HCEC 1CT (cell line): ENCODE measurements around the gene TMC8.
"Not testable (repeated sequence)": the region's sequence is repeated elsewhere in the genome, so short reads cannot be mapped to it uniquely, and the experiment has no call there.

Source experiments
- DNase-seq: peaks from one replicate; pipeline ENCODE4 v3.0.0-alpha.2; 2017

TMC8 gene

DNA sequence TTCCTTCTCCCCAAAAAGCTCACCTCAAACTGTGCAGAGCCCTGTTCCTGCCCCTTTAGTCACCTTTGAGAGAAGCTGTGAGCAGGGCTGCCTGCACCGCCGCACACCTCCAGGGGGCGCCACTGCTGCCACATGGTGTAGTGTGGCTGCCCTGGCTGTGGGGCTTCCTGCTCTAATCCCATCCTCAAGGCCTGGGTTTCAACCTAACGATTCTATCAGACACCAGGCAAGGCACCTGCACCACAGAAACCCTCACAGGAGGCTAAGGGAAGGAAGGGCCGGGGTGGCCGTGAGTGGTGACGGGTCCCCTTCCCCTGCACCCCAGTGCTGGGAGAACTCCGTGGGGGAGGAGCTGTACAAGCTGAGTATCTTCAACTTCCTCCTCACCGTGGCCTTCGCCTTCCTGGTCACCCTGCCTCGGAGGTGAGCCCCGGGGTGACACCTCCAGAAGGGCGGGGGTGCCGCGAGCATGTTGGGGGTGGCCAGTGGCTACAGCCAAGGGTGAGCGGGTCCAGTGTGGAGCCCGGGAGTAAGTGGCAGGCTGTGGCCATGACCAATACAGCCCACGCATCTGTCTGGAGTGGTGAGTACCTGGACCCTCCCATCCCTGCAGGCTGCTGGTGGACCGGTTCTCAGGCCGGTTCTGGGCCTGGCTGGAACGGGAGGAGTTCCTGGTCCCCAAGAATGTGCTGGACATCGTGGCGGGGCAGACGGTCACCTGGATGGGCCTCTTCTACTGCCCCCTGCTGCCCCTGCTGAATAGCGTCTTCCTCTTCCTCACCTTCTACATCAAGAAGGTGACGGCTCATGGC is 7.0 kb downstream of the TMC8 start:
- no peak for DNase-seq

DNA sequence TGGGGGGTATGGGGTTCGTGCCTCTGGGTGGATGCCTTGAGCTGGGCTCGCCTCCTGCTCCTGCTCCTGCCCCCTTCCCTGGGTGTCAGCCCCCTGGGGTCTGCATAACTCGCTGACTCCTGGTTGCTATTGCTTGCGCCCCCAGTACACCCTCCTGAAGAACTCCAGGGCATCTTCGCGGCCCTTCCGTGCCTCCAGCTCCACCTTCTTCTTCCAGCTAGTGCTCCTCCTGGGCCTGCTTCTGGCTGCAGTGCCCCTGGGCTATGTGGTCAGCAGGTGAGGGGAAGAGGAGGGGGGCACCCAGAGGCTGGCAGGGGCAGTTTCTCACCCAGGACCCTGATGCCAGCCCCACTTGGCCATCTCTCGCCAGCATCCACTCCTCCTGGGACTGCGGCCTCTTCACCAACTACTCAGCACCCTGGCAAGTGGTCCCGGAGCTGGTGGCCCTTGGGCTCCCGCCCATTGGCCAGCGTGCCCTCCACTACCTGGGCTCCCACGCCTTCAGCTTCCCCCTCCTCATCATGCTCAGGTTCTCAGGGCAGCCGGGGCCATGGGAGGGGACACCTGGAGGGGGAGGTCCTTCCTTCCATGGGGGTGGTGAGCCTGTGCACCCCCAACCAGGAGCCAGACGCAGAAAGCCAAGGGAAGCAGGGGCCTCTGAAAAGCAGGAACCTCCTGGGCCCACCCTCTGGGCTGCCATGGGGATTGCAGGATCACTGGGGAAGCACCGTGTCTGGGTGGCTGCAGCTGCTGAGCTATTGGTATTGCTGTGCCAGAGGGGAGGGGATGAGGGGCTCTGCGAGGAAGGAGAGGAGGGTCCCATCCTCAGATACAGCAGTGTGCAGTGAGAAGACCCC is 7.9 kb downstream of the TMC8 start:
- no peak for DNase-seq

DNA sequence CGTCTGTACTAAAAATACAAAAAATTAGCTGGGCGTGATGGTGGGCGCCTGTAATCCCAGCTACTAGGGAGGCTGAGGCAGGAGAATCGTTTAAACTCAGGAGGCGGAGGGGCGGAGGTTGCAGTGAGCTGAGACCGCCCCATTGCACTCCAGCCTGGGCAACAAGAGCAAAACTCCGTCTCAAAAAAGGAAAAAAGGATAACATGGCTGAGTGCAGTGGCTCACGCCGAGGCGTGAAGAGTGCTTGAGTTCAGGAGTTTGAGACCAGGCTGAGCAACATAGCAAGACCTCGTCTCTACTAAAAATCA is 9.2 kb downstream of the TMC8 start:
- not testable (repeated sequence) for DNase-seq

DNA sequence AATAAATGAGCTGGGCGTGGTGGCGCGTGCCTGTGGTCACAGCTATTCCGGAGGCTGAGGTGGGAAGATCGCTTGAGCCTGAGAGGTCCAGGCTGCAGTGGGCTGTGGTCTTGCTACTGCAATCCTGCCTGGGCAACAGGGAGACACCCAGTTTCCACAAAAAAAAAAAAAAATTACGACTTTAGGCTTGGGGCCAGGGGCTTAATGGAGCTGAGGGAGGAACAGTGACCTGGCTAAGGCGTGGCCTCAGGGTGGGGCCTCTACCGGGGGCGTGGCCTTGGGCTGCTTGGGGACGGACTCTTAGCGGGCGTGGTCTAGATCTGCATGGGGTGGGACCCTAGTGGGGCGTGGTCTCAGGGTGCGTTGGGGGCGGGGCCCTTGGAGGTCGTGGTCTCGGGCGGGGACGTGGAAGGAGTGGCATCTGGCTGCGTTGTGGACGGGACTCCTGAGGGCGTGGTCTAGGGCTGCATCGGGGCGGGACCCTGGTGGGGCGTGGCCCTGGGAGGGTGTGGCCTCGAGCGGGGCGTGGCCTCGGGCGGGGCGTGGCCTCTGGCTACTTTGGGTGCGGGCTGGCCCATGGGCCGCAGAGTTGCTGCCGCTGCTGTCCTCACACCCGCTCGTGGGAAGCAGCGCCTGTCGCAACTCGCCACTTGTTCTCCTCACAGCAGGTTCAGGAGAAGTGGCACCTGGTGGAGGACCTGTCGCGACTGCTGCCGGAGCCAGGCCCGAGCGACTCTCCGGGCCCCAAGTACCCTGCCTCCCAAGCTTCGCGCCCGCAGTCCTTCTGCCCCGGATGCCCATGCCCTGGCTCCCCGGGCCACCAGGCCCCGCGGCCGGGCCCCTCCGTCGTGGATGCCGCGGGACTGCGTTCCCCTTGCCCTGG is 9.8 kb downstream of the TMC8 start:
- peak; percentile 42 for DNase-seq

DNA sequence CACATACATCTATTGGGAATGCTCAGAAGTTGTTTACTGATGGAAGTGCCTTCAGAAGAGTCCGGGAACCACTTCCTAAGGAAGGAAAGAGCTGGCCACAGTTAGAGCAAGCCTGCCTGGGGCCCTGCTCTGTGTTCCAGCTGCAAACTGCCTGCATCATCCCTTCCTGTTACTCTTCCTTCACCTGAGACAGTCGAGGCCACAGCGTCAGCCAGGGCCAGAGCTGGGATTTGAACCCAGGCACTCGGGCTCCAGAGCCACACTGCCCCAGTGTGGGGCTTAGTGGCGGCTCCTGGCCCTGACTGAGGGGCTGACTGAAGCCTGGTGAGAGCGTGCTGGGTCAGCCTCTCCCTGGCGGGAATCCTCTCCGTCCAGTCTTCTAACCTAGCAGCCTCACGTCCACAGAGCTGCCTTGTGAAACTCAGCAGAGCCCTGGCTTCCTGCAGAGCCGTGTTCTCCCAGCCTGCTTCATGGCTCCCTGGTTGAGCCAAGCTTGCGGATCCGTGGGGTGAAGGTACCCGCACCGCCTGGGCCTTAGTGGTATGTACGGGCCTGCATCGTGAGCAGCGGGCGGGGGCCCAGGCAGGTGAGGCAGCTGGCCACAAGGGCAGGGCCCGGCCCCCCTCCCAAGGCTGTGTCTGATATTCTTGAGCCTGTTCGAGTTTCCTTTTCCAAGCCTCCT is 11.0 kb downstream of the TMC8 start:
- DNase-seq = no peak

DNA sequence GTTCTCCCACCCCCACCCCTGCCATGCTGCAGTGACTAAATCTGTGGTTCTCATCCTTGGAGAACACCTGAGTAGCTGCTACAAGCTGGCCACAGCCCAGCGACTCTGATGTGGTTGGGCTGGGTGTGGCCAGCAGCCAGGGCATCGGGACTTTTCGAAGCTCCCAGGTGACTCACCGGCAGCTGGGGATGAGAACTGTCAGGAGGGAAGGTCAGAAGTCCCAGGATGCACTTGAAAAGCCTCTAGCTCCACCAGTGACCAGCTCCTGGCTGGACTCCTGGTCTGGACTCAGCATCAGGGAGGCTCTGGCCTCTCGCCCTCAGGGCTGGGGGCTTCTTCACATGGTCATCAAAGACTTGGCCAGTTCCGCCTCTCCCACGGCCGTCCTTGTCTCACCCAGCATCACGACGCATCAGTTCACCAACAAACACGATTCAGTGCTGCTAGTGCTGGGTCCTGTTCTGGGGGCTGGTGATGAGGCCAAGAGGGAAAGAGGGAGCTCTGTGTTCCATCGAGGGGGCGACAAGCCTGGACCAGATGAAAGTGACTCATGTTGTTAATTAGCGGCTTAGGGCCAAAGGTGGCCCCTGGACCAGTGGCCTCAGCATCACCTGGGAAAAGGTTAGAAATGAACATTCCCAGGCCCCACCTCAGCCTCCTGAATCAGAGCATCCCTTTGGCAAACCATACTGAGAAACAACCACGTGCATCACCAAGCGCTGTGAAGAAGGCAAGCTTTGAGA is 11.7 kb downstream of the TMC8 start:
- DNase-seq = peak; percentile 52

DNA sequence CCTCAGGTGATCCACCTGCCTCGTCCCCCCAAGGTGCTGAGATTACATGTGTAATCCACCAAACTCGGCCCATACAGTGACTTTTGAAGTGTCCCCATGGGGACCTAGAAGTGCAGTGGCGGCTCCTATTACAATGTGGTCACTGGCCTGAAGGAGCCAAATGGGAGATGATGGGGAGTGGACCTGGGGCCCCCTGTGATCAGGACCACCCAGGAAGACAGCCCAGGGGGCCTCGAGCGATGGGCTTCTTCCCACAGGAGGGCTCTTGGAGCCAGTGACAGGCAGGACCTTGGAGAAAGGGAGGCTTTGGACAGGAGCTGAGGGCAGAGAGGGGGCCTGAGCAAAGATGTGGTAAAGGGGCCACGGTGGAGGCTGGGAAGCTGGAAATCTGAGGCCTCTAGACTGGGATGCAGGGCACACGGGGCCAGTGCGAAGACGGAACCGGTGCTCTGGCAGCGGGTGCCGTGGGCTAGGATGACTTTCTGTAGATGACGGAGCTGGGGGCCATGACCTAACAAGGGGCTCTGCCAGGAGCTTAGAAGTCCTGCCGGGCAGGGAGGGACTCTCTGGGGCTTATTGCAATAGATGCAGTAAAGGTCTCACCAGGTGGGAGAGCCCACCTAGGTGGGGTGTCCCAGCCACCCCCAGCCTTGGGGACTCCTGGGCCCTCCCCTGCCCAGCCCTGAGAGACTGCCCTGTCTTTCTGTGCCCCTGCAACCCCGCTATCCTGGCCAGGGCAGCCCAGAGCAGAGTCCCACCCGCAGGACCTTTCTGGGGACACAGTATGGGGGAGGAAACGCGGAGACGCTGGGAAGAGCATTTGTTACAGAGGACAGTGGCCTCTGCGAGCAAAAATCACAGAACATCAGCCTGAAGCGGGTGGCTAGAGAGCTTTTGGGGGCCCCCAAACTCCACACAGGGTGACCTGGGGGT is 12.9 kb downstream of the TMC8 start:
- no peak for DNase-seq

DNA sequence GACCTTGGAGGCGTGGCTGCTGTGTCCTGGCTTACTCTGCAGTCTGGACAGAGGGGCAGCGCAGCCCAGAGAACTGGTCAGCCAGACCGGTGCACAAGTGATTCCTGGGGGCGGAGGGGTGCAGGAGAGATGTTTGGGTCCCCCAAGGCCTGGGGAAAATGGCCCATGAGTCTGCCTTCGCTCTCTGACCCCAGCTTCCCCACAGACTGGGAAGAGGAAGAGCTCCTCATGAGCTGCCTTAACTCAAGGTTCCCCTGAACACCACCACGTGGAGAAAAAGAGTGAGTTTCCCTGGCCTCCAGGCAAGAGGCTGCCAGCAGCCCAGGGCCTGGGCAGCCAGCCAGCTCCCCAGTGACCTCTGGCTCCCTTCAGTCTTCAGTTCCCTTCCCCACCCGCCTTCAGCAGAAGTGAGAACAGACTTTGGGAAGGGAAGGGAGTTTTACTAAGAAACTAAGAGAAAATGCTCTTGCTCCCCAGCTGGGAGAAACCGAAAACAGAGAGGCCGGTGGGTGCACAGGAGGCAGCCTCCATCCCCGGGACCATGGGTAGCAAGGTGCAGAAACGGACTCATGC is 13.7 kb downstream of the TMC8 start:
- DNase-seq = peak; percentile 62

DNA sequence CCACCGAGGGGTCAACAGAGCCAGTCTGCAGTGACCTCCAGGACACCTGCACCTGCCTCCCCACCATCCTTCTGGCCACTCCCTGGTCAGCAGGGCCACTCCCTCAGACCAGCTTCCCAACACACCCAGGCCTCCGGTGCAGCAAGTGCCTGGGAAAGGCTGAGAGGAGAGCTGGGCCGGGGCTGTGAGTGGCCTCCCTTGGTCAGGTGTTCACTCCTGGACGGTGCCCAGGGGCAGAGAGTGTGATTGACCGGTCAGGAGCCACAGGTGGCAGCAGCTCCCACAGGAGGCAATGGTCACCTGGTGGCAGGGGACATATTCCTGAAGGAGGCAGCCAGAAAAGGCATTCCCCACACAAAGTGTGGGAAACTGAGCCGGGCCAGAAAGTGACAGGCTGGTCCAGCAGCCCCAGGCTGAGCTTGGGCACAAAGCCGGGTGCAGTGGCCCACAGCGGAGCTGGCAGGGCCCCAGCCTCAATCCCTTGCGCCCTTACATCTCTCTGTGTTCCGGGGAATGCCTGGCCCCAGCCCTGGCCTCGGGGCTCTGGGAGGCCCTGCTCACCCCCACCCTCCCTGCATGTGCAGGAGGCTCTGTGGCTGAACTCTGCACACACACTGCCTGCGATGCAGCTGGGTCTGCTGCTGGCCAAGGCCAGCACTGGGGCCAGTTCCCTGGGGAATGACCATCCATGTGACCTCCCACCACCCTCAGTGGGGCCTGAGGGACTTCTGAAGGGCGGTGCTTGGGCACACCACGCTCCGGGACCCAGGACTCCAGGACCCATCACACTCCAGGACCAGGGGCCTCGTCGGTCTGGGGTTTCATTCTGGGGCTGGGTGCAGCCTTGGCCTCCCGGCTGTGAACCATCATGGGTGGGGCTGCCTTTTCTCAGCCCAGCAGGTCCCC is 14.4 kb downstream of the TMC8 start:
- no peak for DNase-seq

DNA sequence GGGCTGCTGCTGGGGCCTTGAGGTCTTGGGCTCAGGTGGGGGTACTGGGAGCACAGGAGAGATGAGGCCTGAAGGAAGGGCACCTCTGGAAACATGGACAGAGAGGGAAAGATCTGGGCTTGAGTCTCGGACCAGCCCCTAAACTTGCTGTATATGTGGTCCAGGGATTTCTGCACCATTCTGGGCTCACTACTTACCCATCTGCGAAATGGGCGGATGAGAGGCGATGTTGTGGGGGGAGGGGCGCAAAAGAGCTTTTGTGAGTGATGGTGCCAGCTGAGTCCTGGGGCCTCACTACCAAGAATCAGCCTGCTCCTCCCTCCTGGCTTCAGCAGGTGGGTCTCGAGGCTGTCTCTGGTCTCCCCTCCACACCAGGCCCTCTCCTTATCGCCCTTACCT is 15.9 kb downstream of the TMC8 start:
- no peak for DNase-seq

DNA sequence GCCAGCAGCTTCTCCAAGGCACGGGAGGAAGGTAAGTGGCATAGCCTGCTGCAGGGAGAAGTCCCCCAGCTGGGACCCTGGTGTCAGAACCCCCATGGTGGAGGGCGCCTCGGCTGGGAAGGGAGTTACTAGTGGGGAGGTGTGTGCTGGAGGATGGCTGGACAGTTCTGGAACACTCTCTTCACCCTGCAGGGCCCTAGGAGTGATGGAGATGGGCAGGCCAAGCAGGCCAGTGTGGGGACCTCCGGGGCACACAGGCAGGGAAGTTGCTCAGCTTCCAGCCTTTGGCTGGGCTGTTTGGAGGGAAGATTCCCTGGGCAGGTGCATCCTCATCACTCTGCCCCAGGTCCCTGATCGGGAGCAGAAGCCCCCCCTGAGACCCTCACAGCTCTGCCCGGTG is 16.3 kb downstream of the TMC8 start:
- no peak for DNase-seq

DNA sequence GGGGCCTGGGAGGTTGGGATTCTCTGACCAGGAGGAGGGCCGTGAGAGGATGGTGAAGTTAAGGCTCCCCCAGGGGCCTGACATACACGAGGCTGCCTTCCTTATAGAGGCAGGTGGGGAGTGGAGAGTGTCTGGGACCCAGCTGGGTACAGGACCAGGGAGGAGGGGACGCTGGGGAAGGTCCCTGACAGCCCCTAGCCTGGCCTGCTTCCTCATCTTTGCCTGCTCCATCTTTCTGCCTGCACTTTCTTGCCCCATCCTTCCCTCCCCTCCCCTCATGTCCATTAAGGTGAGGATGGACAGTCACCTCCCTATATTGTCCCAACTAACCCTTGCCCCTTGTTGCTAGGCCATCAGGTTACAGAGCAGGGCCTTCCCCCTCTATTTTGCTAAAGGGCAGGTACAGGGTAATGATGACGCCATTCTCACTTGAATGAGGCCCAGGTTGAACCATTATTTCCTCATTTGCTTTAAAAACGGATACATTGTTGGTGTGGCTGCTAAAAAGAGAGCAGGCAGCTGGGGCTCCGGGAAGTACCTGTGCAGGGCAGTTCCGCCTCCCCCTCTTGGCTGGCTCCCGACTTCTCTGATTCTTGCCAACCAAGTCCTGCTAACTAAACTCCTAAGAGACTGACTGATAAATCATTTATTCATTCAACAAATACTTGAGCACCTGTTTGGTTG is 16.9 kb downstream of the TMC8 start:
- DNase-seq = no peak

DNA sequence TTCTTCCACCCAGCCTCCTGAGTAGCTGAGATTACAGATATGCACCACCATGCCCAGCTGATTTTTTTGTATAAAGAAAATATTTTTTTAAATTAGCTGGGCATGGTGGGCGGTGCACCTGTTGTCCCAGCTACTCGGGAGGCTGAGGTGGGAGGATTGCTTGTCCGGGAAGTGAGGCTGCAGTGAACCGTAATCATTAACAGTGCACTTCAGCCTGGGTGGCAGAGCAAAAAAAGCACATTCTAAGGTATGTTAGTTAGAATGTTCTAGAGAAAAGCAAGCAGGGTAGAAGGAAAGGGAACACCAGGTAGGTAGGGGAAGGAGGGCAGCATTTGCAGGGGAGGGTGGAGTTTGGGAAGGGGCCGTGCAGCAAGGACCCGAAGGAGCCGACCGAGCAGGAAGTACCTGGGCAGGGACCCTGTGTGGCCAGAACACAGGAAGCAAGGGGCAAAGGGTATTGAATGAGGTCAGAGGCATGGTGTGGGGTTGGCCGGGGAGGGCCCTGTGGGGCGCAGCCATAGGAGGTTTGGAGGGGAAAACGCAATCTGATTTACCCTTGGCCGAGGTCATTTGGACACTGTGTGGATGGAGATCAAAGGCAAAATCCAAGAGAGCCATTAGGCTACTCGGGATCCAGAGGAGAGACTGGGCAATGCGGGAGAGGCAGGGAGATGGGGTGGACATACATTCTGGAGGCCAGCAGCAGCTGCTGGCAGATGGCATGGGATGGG is 17.9 kb downstream of the TMC8 start:
- no peak for DNase-seq

DNA sequence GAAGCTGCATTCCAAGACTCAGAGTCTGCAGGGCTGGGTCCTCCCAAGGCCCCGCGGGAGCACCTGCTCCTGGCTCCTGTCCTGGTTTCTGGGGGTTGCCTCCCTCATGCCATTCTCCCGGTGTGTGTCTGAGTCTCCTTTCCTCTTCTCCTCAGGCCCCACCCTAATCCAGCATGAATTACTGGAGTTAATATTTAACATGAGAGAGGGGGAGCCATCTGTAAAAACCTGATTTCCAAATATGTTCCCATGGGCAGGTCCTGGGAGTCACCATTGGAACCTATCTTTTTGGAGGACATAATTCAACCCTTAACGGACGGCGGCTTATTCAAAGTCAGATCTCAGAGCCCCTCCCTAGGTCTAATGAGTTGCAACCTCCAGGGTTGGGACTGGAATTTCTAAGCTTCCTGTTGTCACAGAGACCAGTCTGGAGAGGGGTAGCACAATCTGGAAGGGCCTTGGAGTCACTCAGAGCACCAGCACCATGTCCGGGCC is 21.0 kb downstream of the TMC8 start:
- DNase-seq = peak; percentile 27

DNA sequence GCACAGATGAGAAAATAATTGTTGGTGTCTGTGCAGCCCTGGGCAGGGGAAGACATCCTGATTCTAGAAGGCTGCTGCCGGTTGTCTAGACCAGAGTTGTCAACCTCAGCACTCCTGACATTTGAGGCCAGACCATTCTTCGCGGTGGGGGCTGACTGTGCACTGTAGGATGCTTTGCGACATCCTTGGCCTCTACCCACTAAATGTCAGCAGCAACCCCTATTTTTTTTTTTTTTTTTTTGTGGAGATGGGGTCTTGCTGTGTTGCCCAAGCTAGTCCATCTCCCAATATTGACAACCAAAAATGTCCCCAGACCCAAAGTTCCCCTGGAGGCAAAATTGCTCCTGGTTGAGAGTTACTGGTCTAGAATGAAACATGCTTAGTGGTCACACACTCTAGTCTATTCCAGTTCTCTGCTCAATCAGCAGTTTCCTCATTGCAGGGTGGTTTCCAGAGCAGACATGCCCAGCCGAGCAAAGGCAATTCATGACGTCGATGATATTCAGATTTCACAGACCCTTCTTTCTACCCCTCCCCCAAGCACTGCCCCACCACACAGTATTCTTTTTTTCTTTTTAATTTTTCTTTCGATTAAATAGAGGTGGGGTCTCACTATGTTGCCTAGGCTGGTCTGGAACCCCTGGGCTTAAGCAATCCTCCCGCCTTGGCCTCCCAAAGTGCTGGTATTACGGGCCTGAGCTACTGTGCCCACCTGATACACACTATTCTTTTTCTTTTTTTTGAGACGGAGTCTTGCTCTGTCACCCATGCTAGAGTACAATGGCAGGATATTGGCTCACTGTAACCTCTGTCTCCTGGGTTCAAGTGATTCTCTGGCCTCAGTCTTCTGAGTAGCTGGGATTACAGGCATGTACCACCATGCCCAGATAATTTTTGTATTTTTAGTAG is 24.6 kb downstream of the TMC8 start:
- DNase-seq = no peak

DNA sequence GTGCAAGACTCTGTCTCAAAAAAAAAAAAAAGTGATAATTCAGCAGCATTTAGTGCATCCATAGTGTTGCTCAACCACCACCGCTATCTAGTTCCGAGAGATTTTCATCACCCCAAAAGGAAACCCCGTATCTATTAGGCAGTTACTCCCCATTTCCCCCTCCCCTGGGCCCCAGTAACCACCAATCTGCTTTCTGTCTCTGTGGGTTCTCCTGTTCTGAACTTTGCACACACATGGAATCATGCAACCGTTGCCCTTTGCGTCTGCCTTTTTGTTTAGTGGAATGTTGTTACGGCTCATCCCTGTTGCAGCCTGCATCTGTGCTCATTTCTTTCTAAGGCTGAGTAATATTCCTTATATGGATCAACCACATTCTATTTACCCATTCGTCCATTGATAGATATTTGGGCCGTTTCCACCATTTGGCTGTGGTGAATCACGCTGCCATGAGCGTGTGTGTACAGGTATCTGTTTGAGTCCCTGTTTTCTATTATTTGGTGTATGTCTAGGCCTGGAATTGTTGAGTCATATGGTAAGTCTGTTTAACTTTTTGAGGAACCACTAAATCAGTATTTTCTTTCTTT is 29.1 kb downstream of the TMC8 start:
- DNase-seq = peak; percentile 75
